ENCODE data around the gene ARHGAP9.

DNA sequence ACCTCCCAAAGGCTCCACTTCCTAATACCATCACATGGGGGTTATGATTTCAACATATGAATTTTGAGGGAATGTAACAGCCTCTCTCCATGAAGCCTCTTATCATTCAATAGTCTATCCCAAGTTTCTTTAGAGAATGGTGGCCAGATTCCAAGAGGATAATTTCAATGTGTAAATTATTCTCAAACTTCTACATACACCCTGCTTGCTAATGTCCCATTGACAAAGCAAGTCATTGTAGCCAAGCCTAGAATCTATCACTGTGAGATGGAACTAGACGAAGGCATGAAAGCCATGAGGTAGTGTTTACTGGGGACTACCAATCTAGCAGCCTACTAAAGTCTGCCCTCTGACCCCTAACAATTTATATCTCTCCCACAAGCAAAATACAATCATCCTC lies 41.3 kb downstream of the ARHGAP9 start:
- TF ChIP-seq EZH2 (IDR thresholded peaks at IDR 0.05; ENCODE audit: insufficient read depth, poor library complexity, severe bottlenecking): no peak
- TF ChIP-seq EZH2phosphoT487 (IDR thresholded peaks at IDR 0.05; ENCODE audit: insufficient read depth, low read depth): no peak

Measured in GM23248 (cell line).